Left lung (tissue), 10 donors: Measurements from ENCODE around the gene COL24A1. TPM values are rescaled to one million over a fixed set of nuclear protein-coding genes. Genes with fewer than 3 reads are reported as not detected.
A peak's percentile ranks its signal among the peaks of the same experiment; 100 is the strongest.

ENCODE experiments used
- ATAC-seq: fragments of 200-7000 bp; cut with Tn5 transposase; one replicate; pipeline ENCODE4 v1.9.1; 2020; ENCODE audit warnings: moderate library complexity
- DNase-seq, 4 donors: peaks; one replicate each; pipeline ENCODE4 v3.0.0-alpha.2; 2013 to 2020
- H3K27ac ChIP-seq, 2 donors: fragments of 200-600 bp; sonication (generic) in 1 of 2; one replicate each; pipeline versions ENCODE4 v1.5.0 to v1.8.0; 2020 to 2021
- H3K27me3 ChIP-seq, 2 donors: fragments of 200-600 bp; sonication (generic) in 1 of 2; one replicate each; pipeline versions ENCODE4 v1.5.0 to v1.8.0; 2020 to 2021
- H3K36me3 ChIP-seq, 2 donors: fragments of 200-600 bp; sonication (generic) in 1 of 2; one replicate each; pipeline versions ENCODE4 v1.5.0 to v1.8.0; 2020 to 2021
- H3K4me1 ChIP-seq, 2 donors: fragments of 200-600 bp; one replicate each; pipeline ENCODE4 v1.8.0; 2021
- H3K4me3 ChIP-seq, 2 donors: fragments of 200-600 bp; sonication (generic) in 1 of 2; one replicate each; pipeline versions ENCODE4 v1.5.0 to v1.8.0; 2020 to 2021; ENCODE audit warnings: mild to moderate bottlenecking in 1 of 2
- H3K9me3 ChIP-seq, 2 donors: fragments of 200-600 bp; sonication (generic) in 1 of 2; one replicate each; pipeline versions ENCODE4 v1.5.0 to v1.8.0; 2020 to 2021
- intact Hi-C, 2 donors: fragments of 100-400 bp; cut with DNase I; formaldehyde crosslinking; loops; one replicate each; pipeline versions ENCODE4 v1.11.2 to v1.14.2; 2022
- polyA plus RNA-seq, 6 donors: library from polyadenylated mRNA; unstranded; fragments of 120-200 nt; gene quantifications; one replicate each; pipeline ENCODE4 v1.2.1, GENCODE V29; 2013; ENCODE audit not compliant: insufficient read length in 6 of 6
- total RNA-seq, 2 donors: library from RNA; stranded (reverse); fragmentation: NEBNext Ultra II Directional; extraction: Animal tissue kit (Norgen Biotek cat#: 25700); gene quantifications; one replicate each; pipeline ENCODE4 v1.2.1, GENCODE V29; 2021
- TF ChIP-seq, protein P1 (sequence below), 2 donors: fragments of 200-600 bp; sonication (generic) in 1 of 2; IDR thresholded peaks; one replicate each; pipeline versions ENCODE4 v1.5.0 to v1.8.0; 2021; ENCODE audit warnings: antibody characterized with exemption in 2 of 2
- donor health status: DM: no; HTN: yes; CAD: no.
- donor health status: DM: no; HTN: no; CAD: no.

COL24A1 gene
- total and polyA plus RNA-seq, 8 donors: 0.84 to 40.8 (median 29.1) TPM

DNA sequence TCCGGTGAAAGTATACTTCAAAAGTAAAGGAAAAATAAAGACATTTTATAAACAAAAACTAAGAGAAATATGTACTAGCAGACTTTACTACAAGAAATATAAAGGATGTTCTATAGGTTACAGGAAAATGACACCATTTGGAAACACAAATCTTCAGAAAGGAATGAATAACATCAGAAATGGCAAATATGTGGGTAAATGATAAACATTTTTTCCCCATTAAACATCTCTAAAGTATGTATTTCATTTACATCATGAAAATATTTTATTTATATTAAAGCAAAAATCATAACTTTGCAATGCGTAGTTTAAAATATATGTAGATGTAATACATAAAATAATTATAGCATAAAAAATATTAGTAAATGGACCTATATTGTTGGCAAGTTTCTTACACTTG, 264.2 kb downstream of the COL24A1 start:
- H3K4me1 ChIP-seq: no peaks in the 10 kb centered on the region
- no peaks in the 10 kb centered on the region for H3K36me3 ChIP-seq
- H3K4me3 ChIP-seq: no peak overlapping the region
- intact Hi-C loops: no loop called here
- ATAC-seq (no peak), DNase-seq (no peak)
- H3K9me3 ChIP-seq: no peaks in the 10 kb centered on the region
- no peak overlapping the region for H3K27ac ChIP-seq
- no peaks in the 10 kb centered on the region for H3K27me3 ChIP-seq
- TF ChIP-seq, protein P1, sequence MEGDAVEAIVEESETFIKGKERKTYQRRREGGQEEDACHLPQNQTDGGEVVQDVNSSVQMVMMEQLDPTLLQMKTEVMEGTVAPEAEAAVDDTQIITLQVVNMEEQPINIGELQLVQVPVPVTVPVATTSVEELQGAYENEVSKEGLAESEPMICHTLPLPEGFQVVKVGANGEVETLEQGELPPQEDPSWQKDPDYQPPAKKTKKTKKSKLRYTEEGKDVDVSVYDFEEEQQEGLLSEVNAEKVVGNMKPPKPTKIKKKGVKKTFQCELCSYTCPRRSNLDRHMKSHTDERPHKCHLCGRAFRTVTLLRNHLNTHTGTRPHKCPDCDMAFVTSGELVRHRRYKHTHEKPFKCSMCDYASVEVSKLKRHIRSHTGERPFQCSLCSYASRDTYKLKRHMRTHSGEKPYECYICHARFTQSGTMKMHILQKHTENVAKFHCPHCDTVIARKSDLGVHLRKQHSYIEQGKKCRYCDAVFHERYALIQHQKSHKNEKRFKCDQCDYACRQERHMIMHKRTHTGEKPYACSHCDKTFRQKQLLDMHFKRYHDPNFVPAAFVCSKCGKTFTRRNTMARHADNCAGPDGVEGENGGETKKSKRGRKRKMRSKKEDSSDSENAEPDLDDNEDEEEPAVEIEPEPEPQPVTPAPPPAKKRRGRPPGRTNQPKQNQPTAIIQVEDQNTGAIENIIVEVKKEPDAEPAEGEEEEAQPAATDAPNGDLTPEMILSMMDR (IDR thresholded peaks at IDR 0.05): no peak

DNA sequence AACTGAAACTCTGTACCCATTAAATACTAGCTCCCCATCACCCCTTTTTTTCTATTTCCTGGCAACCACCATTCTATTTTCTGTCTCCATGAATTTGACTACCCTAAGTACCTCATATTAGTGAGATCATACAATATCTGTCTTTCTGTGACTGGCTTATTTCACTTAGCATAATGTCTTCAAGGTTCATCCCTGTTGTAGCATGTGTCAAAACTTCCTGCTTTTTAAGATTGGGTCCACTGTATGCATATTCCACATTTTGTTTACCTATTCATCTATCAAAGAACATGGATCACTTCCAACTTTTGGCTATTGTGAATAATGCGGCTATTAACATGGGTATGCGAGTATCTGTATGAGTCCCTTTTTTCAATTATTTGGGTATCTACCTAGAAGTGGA, 266.7 kb downstream of the COL24A1 start:
- Histone ChIP-seq H3K27ac (no peak overlapping the region), H3K9me3 (no peaks in the 10 kb centered on the region), H3K4me1 (no peaks in the 10 kb centered on the region), H3K36me3 (no peaks in the 10 kb centered on the region), H3K4me3 (no peak overlapping the region), H3K27me3 (no peaks in the 10 kb centered on the region)
- no peak for ATAC-seq
- intact Hi-C loops: no loop called here
- TF ChIP-seq, protein P1 (IDR thresholded peaks at IDR 0.05): no peak
- no peak for DNase-seq

DNA sequence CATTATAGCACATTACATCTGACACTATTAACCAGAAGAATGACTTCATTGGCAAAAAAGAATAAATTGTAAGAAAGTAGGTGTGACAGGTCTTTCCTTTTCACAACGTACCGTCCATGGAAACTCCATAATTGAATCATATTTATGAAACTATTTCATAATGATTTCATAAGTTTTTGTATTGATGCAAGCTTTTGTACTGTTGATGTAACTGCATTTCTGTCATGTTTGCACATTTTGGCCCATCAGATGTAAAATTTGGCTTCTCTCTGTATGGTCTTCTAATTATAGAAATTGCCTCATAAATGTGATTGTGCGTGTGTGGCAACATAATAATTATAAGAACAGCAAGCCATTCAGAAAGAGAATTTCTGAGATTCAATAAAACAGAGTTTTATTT, 267.7 kb downstream of the COL24A1 start:
- ATAC-seq: no peak
- no peak overlapping the region for H3K4me3 ChIP-seq
- H3K9me3 ChIP-seq: no peaks in the 10 kb centered on the region
- intact Hi-C loops: no loop called here
- TF ChIP-seq, protein P1 (IDR thresholded peaks at IDR 0.05): no peak
- no peaks in the 10 kb centered on the region for H3K36me3 ChIP-seq
- H3K27me3 ChIP-seq: no peaks in the 10 kb centered on the region
- DNase-seq: peak in 2 of 4 donors; percentile 19 to 57
- no peak overlapping the region for H3K27ac ChIP-seq
- no peaks in the 10 kb centered on the region for H3K4me1 ChIP-seq

DNA sequence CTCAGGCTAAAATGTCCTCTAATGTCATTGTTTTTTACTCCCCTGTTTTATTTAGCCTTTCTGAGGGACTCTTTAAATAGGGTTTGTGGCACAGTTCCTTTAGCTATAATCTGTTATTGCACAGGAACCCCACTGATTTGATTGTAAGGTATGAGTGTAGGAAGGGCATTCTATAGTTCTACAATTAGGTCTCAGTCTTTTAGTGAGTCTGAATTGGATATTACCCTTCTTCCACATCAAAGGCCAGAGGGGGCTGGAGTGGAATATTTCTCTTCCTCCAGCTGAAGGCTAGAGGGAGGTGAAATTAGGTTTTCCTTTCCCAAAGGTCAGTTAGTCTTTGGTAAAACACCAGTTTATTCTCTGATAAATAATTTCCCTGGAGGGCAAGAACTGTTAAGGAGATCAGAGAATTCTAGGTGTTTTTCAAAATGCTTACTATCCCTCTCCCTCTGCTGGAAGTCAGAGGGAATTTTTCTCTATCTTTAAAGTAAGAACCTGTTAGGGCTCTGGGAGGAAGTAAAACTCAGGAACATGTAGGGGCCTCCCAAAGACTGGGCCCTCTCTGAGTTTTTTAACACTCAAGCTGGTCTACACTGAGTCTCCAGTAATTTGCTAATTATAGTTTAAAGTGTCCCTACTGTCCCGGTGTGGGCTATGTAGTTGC, 272.1 kb downstream of the COL24A1 start:
- Histone ChIP-seq H3K4me1 (no peaks in the 10 kb centered on the region), H3K36me3 (no peaks in the 10 kb centered on the region), H3K9me3 (no peaks in the 10 kb centered on the region), H3K27me3 (no peaks in the 10 kb centered on the region), H3K27ac (no peak overlapping the region), H3K4me3 (no peak overlapping the region)
- intact Hi-C loops: no loop called here
- ATAC-seq (no peak), DNase-seq (peak in 1 of 4 donors; percentile 22)
- TF ChIP-seq, protein P1 (IDR thresholded peaks at IDR 0.05): no peak

DNA sequence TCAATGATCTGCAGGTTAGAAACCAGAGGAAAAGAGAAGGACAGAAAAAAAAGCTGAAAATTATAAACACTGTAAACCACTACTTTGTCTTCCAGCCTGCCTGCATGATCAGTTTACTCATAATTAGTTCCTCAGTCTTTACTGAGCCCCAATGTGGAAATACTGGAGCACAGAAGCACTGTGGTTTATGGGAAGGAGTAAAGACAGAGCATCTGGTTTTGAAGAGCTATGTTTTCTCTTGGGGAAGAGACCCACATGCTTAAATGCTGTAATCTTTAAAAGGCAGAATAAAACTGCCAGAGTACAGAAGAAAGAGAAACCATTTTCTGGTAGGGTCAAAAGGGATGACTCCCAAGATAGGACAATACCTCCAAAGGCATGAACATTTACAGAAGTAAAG, 289.4 kb downstream of the COL24A1 start:
- TF ChIP-seq, protein P1 (IDR thresholded peaks at IDR 0.05): no peak
- ATAC-seq: no peak

More for the DNA sequence above, 289.4 kb downstream of the COL24A1 start:
- Histone ChIP-seq H3K4me3 (no peak overlapping the region), H3K4me1 (peaks cover 0 to 4% of the 10 kb centered on the region in 2 donors), H3K27me3 (no peaks in the 10 kb centered on the region), H3K36me3 (no peaks in the 10 kb centered on the region), H3K27ac (no peak overlapping the region), H3K9me3 (no peaks in the 10 kb centered on the region)
- intact Hi-C loops: no loop called here
- DNase-seq: no peak
